ENCODE data around the gene DOLK. TPM values are rescaled to one million over a fixed set of nuclear protein-coding genes. Genes with fewer than 3 reads are reported as not detected.

The DOLK gene
- total and polyA plus RNA-seq, 10 of the 15 experiments (the other 5 are each of a cell fraction or from before 2014, with no cell fraction given), result 1.9 to 18.2 (median 9.1) TPM

DNA sequence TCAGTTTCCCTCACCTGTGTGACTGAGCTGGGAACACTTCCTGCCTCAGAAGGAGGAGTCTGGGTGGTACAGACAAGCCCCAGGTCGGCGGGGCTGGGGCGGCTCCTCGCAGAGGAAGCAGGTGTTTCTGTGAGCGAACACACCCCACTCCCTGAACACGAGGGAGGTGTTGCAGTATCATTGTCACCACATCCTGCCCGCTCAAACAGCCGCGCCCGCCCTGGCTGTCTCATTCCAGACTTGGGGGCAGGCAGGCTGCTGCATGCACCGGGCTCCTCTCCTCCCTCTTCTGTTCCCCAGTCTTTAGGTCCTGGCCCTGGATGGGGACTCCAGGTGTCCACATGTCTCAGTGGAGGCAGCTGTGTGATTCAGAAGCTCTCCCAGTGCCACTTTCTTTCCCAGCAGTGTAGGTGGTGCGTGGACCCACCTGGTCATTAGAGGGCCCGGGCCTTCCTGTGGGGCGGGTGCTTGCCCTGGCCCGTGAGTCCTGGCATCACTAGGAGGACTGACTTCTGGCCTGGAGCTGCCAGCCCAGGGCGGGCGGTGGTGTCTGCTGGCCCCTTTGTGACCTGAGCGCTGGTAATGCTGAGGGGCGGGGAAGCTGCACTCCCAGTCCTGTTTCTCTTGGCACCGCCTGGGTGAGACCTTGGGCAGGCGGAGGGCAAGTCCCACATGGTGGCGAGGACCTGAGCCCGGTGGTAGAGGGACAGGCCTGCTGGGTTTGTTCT lies 44.9 kb downstream of the DOLK start:
- Histone ChIP-seq H3K9me3 (replicated peaks; ENCODE audit: control insufficient read depth, insufficient read depth, low read length) (no peaks in the 10 kb centered on the region), H3K27ac (ENCODE audit: control insufficient read depth, insufficient read depth) (peak overlapping the region; percentile 71), H3K27me3 (replicated peaks in 1 of 2; ENCODE audit: control insufficient read depth in 2 of 2, insufficient read depth in 2 of 2, low read length in 1 of 2) (no peaks in the 10 kb centered on the region), H4K20me1 (ENCODE audit: control insufficient read depth, insufficient read depth) (no peaks in the 10 kb centered on the region), H3K36me3 (ENCODE audit: control insufficient read depth in 2 of 2, insufficient read depth in 2 of 2, low read length in 1 of 2) (peaks cover 0 to 10% of the 10 kb centered on the region in 2 experiments; a peak in 3 of 4 replicates), H2AFZ (ENCODE audit: control insufficient read depth, low read depth, low read length) (peak overlapping the region; percentile 31), H3K9ac (ENCODE audit: control insufficient read depth, insufficient read depth, low read length) (peak overlapping the region; percentile 20; the same call in 1 of the 2 replicates), H3K79me2 (ENCODE audit: control insufficient read depth, insufficient read depth, low read length) (no peaks in the 10 kb centered on the region), H3K4me1 (ENCODE audit: control insufficient read depth, insufficient read depth, low read length) (peaks cover 31% of the 10 kb centered on the region), H3K4me2 (ENCODE audit: control insufficient read depth, insufficient read depth) (peak overlapping the region; percentile 69), H3K4me3 (no peak overlapping the region)
- ATAC-seq (peak; percentile 96), FAIRE-seq (peak; percentile 99), DNase-seq (ENCODE audit: low read depth, low spot score) (no peak)
- POLR2A ChIA-PET, result interaction anchor here (0.6 kb wide), 1 partner anchor 231 kb away, joined by 7 read pairs; no protein-coding TSS in a partner anchor
- WGBS (ENCODE audit: insufficient coverage, insufficient replicate concordance, low lambda C conversion rate, missing lambda C conversion rate), result 26% methylated on average over 23 of the region's 23 CpGs
- CTCF ChIA-PET, result interaction anchor here (0.6 to 1.1 kb wide), 4 partner anchors 21 to 483 kb away, joined by 3 to 4 read pairs (median 3); partner anchors contain the start of gene KYAT1
- SMC1A ChIA-PET (ENCODE audit: uncharacterized antibody, unreplicated experiment), result interaction anchor here (0.5 kb wide), 1 partner anchor 225 kb away, joined by 3 read pairs; no protein-coding TSS in a partner anchor
- intact Hi-C loops (cut with micrococcal nuclease; ENCODE audit: unreplicated experiment), result no loop called here
- in situ Hi-C loops (cut with MboI), result no loop called here
- RAD21 ChIA-PET (ENCODE audit: unreplicated experiment), result no interaction called here
- BruUV-seq (replicated peaks), result no TSS peak
- TF ChIP-seq NFIC (IDR thresholded peaks at IDR 0.05; ENCODE audit: low read depth, low read length) (no peak), RELA (IDR thresholded peaks at IDR 0.05; ENCODE audit: borderline replicate concordance, partially characterized antibody) (no peak), IKZF1 (conservative IDR thresholded peaks at IDR 0.05) (peak; percentile 43), DPF2 (IDR thresholded peaks at IDR 0.05) (peak; percentile 66; the same call in 1 of the 2 replicates), POU2F2 (IDR thresholded peaks at IDR 0.05; ENCODE audit: borderline replicate concordance, low read depth, low read length) (0 out of 3 replicates have a peak, but pooled peaks have one; percentile 51), POLR2AphosphoS5 (IDR thresholded peaks at IDR 0.05; ENCODE audit: low read length) (peak; percentile 41; the same call in 1 of the 2 replicates), TCF12 (IDR thresholded peaks at IDR 0.05; ENCODE audit: low read depth, low read length) (peak; percentile 90), HDGF (IDR thresholded peaks at IDR 0.05) (peak; percentile 86; the same call in 1 of the 2 replicates), SMAD1 (IDR thresholded peaks at IDR 0.05; ENCODE audit: low read depth, partially characterized antibody) (no peak), MXI1 (IDR thresholded peaks at IDR 0.05; ENCODE audit: low read depth, low read length) (peak; percentile 75), TAF1 (IDR thresholded peaks at IDR 0.05; ENCODE audit: borderline replicate concordance, low read depth, low read length) (peak; percentile 32; the same call in 1 of the 2 replicates), BHLHE40 (IDR thresholded peaks at IDR 0.05; ENCODE audit: borderline replicate concordance in 1 of 2, low read depth in 2 of 2, low read length in 1 of 2) (peak in 1 of 2 experiments; percentile 30; a peak in 2 of 4 replicates), RUNX3 (IDR thresholded peaks at IDR 0.05; ENCODE audit: low read length) (peak; percentile 75)
- TF ChIP-seq, protein P1, sequence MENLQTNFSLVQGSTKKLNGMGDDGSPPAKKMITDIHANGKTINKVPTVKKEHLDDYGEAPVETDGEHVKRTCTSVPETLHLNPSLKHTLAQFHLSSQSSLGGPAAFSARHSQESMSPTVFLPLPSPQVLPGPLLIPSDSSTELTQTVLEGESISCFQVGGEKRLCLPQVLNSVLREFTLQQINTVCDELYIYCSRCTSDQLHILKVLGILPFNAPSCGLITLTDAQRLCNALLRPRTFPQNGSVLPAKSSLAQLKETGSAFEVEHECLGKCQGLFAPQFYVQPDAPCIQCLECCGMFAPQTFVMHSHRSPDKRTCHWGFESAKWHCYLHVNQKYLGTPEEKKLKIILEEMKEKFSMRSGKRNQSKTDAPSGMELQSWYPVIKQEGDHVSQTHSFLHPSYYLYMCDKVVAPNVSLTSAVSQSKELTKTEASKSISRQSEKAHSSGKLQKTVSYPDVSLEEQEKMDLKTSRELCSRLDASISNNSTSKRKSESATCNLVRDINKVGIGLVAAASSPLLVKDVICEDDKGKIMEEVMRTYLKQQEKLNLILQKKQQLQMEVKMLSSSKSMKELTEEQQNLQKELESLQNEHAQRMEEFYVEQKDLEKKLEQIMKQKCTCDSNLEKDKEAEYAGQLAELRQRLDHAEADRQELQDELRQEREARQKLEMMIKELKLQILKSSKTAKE (IDR thresholded peaks at IDR 0.05; ENCODE audit: low read depth, poor library complexity, severe bottlenecking), result no peak
- TF ChIP-seq, protein P2, sequence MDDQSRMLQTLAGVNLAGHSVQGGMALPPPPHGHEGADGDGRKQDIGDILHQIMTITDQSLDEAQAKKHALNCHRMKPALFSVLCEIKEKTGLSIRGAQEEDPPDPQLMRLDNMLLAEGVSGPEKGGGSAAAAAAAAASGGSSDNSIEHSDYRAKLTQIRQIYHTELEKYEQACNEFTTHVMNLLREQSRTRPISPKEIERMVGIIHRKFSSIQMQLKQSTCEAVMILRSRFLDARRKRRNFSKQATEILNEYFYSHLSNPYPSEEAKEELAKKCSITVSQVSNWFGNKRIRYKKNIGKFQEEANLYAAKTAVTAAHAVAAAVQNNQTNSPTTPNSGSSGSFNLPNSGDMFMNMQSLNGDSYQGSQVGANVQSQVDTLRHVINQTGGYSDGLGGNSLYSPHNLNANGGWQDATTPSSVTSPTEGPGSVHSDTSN (IDR thresholded peaks at IDR 0.05; ENCODE audit: insufficient replicate concordance, low read depth, low read length), result no peak
- TF ChIP-seq, protein P3, sequence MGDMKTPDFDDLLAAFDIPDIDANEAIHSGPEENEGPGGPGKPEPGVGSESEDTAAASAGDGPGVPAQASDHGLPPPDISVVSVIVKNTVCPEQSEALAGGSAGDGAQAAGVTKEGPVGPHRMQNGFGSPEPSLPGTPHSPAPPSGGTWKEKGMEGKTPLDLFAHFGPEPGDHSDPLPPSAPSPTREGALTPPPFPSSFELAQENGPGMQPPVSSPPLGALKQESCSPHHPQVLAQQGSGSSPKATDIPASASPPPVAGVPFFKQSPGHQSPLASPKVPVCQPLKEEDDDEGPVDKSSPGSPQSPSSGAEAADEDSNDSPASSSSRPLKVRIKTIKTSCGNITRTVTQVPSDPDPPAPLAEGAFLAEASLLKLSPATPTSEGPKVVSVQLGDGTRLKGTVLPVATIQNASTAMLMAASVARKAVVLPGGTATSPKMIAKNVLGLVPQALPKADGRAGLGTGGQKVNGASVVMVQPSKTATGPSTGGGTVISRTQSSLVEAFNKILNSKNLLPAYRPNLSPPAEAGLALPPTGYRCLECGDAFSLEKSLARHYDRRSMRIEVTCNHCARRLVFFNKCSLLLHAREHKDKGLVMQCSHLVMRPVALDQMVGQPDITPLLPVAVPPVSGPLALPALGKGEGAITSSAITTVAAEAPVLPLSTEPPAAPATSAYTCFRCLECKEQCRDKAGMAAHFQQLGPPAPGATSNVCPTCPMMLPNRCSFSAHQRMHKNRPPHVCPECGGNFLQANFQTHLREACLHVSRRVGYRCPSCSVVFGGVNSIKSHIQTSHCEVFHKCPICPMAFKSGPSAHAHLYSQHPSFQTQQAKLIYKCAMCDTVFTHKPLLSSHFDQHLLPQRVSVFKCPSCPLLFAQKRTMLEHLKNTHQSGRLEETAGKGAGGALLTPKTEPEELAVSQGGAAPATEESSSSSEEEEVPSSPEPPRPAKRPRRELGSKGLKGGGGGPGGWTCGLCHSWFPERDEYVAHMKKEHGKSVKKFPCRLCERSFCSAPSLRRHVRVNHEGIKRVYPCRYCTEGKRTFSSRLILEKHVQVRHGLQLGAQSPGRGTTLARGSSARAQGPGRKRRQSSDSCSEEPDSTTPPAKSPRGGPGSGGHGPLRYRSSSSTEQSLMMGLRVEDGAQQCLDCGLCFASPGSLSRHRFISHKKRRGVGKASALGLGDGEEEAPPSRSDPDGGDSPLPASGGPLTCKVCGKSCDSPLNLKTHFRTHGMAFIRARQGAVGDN (IDR thresholded peaks at IDR 0.05), result peak; percentile 81; the same call in 1 of the 2 replicates
